GM12891 (cell line): ENCODE results near the gene TRAF3IP3.

Experiments used
- PAX5 ChIP-seq: IDR thresholded peaks from 2 replicates; pipeline ENCODE4 v1.6.1; 2011; ENCODE audit warnings: low read length, moderate library complexity, mild to moderate bottlenecking; ENCODE audit not compliant: insufficient read depth, severe bottlenecking
- POLR2A ChIP-seq: IDR thresholded peaks from 2 replicates; pipeline ENCODE4 v1.6.1; 2011; ENCODE audit warnings: low read depth, low read length, control low read depth
- POLR2AphosphoS5 ChIP-seq: IDR thresholded peaks from 2 replicates; pipeline ENCODE4 v1.6.1; 2011; ENCODE audit warnings: low read depth, low read length, control low read depth
- SPI1 ChIP-seq: IDR thresholded peaks from 2 replicates; pipeline ENCODE4 v1.6.1; 2011; ENCODE audit warnings: low read depth, low read length, control low read depth
- TAF1 ChIP-seq: IDR thresholded peaks from 2 replicates; pipeline ENCODE4 v1.6.1; 2011; ENCODE audit warnings: low read depth, low read length, control low read depth

GRCh38 chr1:209819058-209819457 lies 63.2 kb downstream of the TRAF3IP3 start:
- TF ChIP-seq POLR2A (no peak), POLR2AphosphoS5 (no peak), TAF1 (no peak), SPI1 (no peak), PAX5 (no peak)
